Stimulated activated CD8-positive, alpha-beta memory T cell treated with anti-CD3 and anti-CD28 coated beads, Interleukin-15, amount 100 ng/mL, for 24 hours (primary cell): Measurements from ENCODE around the gene FLNB.
"Not testable (repeated sequence)": the region's sequence is repeated elsewhere in the genome, so short reads cannot be mapped to it uniquely, and the experiment has no call there.

Experiments used
- DNase-seq: peaks from one replicate; pipeline ENCODE4 v3.0.0-alpha.2; 2020; ENCODE audit warnings: low read depth

Gene FLNB

DNA sequence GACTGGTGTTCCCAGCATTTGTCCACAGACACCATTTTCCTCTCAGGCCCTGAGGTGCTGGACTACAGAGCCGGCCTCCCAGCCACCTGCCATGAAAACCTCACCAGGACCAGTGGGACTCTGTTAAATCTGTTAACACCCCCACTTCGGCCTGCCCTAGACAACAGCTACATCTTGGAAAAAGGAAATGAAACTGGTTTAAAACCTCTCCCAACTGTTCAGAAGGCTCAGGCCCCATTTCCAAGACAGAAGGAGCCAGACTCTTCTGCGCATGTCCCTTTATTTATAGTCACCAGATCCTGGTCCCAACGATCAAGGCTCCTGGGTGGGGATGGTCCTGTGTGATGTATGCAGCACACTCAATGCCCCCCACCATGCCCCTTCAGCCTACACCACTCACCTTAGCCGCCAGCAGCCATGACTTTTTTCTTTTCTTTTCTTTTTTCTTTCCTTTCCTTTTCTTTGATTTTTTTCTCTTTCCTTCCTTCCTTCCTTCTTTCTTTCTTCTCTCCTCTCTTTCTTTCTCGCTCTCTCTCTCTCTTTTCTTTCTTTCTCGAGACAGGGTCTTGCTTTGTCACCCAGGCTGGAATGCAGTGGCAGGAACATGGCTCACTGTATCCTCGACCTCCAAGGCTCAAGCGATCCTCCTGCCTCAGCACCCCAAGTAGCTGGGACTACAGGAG, 25.5 kb upstream of the FLNB start:
- no peak for DNase-seq

GRCh38 chr3:57983734-57984518, 24.3 kb upstream of the FLNB start:
- DNase-seq = no peak

GRCh38 chr3:57985176-57985983, 22.8 kb upstream of the FLNB start:
- DNase-seq = no peak

DNA sequence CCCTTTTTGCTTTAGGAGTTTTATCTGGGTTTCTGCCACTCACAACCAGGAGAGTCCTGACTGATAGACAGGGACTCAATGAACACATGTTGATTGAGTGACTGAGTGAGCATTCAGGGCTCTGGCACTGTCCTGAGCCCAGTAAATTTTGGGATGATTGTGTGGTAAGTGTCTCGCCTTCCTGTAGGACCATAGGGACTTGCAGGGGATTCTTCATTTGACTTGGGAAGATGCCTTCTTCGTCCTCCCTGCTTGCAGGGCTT, 22.3 kb upstream of the FLNB start:
- DNase-seq = no peak

- no peak for DNase-seq
Observed at GRCh38 chr3:57986261-57986660, 22.0 kb upstream of the FLNB start.

DNA sequence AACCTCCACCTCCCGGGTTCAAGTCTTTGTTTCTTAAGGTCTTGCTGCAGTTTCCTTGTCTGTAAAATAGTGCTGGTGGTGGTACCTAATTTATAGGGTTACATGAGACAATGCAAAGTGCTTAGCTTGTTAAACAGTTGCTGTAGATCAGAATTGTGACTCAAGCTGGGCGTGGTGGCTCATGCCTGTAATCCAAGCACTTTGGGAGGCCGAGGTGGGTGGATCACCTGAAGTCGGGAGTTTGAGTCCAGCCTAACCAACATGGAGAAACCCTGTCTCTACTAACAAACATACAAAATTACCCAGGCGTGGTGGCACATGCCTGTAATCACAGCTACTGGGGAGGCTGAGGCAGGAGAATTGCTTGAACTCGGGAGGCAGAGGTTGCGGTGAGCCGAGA, 19.0 kb upstream of the FLNB start:
- DNase-seq = not testable (repeated sequence)

- DNase-seq = no peak
Observed at GRCh38 chr3:57989646-57990045, 18.6 kb upstream of the FLNB start.

GRCh38 chr3:57992452-57993213, 15.6 kb upstream of the FLNB start:
- DNase-seq = no peak

GRCh38 chr3:57998366-57999283, 9.6 kb upstream of the FLNB start:
- no peak for DNase-seq

- no peak for DNase-seq
Observed at GRCh38 chr3:57999417-58000115, 8.7 kb upstream of the FLNB start.

DNA sequence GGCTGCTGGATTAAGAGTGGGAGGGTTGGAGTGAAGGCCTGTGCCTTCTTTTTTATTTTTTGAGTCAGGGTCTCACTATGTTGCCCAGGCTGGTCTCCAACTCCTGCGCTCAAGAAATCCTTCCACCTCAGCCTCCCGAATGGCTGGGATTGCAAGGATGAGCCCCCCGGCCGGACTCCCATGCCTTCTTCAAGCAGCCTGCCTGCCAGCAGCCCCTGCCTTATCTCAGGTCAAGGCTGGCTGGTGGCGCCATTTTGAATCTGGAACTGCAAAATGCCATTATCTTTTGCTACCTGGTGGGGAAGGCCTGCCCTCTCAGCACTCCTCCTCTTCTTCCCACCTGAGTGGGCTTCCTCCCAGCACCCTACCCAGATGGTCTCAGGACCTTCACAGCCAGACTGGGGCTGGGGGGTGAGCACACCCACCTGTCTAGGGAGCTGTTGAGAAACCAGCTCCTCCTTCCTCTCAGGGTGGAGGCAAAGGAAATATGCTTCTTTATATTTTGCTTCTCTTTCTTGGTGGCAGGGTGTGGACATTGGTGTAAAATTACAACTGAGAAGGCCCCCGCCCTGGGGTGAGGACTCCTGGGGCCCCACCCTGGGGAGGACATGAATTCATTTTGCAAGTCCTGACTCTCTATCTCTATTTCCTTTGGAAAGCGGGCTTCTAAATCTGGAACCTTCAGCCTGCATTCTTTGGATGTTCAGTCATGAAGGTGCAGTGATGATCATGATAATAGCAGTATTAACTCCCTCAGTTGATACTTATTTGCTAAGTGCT, 7.7 kb upstream of the FLNB start:
- no peak for DNase-seq

DNA sequence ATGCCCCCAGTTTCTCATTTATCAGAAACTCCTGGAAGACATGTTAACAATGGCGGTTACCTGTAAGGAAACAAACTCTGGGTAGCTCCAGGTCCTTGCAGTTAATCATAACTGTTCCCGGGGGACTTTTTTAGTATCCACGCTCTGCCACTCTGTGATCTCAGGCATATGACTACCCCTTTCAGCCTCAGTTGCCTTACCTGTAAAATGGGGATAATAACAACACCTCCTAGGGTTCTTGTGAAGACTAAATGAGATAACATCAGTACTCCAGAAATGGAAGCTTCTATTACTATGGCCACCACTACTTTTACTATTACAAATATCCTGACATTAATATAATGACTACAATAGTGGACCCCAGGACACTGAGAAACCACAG, 7.1 kb upstream of the FLNB start:
- DNase-seq = no peak

DNA sequence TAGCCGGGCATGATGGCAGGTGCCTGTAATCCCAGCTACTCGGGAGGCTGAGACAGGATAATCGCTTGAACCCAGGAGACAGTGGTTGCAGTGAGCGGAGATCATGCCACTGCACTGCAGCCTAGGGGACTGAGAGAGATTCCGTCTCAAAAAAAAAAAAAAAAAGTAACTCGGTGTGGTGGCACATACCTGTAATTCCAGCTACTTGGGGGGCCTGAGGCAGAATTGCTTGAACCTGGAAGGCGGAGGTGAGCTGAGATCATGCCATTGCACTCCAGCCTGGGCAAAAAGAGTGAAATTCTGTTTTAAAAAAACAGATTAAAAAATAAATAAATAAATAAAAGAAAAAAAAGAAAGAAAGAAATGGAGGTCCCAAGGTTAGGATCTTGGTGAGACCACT, 6.2 kb upstream of the FLNB start:
- no peak for DNase-seq

DNA sequence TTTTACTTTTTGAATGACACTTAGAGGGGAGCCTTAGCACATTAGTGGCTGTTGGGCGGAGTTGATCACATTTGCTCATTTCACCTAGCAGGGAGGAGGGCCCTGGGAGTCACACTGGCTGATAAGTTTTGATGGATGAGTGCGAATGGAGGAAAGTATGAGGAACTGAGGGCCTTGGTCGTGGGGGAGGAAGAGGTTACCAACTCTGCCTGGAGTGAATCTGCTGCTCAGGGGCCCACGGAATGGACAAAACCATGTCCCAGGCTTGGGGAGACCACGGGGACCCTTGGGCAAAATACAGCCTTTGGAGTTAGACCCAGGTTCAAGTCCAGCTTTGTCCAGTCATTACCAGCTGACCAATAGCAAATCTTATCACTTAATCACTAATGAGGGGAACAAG, 5.1 kb upstream of the FLNB start:
- DNase-seq = no peak

DNA sequence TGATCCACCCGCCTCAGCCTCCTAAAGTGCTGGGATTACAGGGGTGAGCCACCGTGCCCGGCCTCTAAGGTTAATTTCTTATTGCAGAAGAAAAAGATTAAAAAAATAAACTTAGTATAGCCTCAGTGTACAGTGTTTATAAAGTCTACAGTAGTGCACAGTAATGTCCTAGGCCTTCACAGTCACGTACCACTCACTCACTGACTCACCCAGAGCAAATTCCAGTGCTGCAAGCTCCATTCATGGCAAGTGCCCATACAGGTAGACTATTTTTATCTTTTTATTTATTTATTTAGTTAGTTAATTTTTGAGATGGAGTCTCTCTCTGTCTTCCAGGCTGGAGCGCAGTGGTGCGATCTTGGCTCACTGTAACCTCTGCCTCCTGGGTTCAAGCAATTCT, 3.2 kb upstream of the FLNB start:
- DNase-seq = no peak

DNA sequence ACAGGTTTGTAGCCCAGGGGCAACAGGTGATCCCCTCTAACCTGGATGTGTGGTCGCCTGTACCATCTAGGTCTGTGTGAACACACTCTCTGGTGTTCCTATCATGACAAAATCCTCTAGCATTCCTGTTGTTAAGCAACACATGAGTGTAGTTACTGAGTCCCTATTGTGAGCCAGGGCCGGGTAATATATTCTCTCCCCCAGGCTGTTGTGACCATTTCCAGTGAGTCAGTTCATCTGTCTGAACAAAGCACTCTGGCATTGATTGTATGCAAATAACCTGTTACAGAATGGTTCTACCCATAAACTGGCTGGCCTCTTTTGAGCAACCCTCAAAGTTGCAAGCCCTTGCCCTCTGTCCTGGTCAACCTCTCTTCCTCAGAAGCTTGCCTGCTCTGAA, 2.6 kb upstream of the FLNB start:
- no peak for DNase-seq

GRCh38 chr3:58006661-58007060, 1.6 kb upstream of the FLNB start:
- DNase-seq = no peak

DNA sequence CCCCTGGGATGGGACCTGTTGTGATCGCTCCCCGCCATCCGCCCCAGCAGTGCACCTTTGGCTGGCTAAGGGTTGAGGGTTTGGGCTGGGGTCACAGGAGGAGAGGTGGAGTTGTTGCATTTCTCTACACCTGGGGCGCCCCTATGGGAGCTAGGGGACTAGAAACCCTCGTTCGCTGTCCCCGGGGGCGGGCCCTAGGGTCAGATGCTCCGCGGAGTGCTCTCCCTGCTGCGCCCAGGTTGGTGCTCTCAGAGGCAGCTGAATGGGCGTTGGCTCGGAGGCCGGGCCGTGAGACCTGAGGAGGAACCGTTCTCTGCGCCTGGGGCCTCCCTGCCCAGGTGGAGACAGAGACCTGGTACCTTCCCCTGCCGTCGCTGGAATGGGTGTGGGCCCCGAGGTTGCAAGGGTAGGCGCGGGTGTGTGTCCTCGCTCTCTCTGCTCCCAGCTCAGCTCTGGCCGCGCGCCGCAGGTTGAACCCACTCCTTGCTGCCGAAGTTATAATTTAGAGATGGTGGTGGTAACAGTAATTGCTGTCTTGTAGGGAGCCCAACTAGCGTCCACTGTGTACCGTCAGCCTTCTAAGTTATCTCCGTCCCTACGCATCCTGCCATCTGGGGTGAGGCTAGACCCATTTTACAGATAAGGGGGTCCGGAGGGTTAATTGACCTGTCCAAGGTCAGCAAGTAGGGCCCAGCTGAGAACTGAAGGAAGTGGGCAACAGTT, 965 bp downstream of the FLNB start:
- no peak for DNase-seq
